Measurements from ENCODE around the gene KCNT2.

Gene KCNT2

GRCh38 chr1:196407358-196408051 is 200.7 kb downstream of the KCNT2 start:
- in situ Hi-C loops (cut with MboI; ENCODE audit: low pct_unique_long_range_greater_than_20kb, low sequenced_read_pairs, unreplicated experiment), result no loop called here
- no peak for DNase-seq (ENCODE audit: low spot score)
- TF ChIP-seq CTCF (IDR thresholded peaks at IDR 0.05; ENCODE audit: extremely low read depth, insufficient read depth, missing control alignments), result no peak

- no peak for DNase-seq (ENCODE audit: low spot score)
- TF ChIP-seq CTCF (IDR thresholded peaks at IDR 0.05; ENCODE audit: extremely low read depth, insufficient read depth, missing control alignments), result no peak
- in situ Hi-C loops (cut with MboI; ENCODE audit: low pct_unique_long_range_greater_than_20kb, low sequenced_read_pairs, unreplicated experiment), result no loop called here
Measured at GRCh38 chr1:196405839-196406238, 202.4 kb downstream of the KCNT2 start.

- no peak for DNase-seq (ENCODE audit: low spot score)
- no peak for TF ChIP-seq CTCF (IDR thresholded peaks at IDR 0.05; ENCODE audit: extremely low read depth, insufficient read depth, missing control alignments)
- in situ Hi-C loops (cut with MboI; ENCODE audit: low pct_unique_long_range_greater_than_20kb, low sequenced_read_pairs, unreplicated experiment), result no loop called here
Measured at GRCh38 chr1:196403803-196404690, 204.2 kb downstream of the KCNT2 start.

- DNase-seq (ENCODE audit: low spot score), result no peak
- TF ChIP-seq CTCF (IDR thresholded peaks at IDR 0.05; ENCODE audit: extremely low read depth, insufficient read depth, missing control alignments), result no peak
- in situ Hi-C loops (cut with MboI; ENCODE audit: low pct_unique_long_range_greater_than_20kb, low sequenced_read_pairs, unreplicated experiment), result no loop called here
Measured at GRCh38 chr1:196401891-196402290, 206.3 kb downstream of the KCNT2 start.

GRCh38 chr1:196401452-196401833 is 206.8 kb downstream of the KCNT2 start:
- TF ChIP-seq CTCF (IDR thresholded peaks at IDR 0.05; ENCODE audit: extremely low read depth, insufficient read depth, missing control alignments), result no peak
- DNase-seq (ENCODE audit: low spot score), result no peak
- in situ Hi-C loops (cut with MboI; ENCODE audit: low pct_unique_long_range_greater_than_20kb, low sequenced_read_pairs, unreplicated experiment), result no loop called here

GRCh38 chr1:196400478-196401451 is 207.5 kb downstream of the KCNT2 start:
- TF ChIP-seq CTCF (IDR thresholded peaks at IDR 0.05; ENCODE audit: extremely low read depth, insufficient read depth, missing control alignments), result no peak
- no peak for DNase-seq (ENCODE audit: low spot score)
- in situ Hi-C loops (cut with MboI; ENCODE audit: low pct_unique_long_range_greater_than_20kb, low sequenced_read_pairs, unreplicated experiment), result no loop called here
